Left colon (tissue), 2 donors: ENCODE measurements around the gene CMBL. TPM values are rescaled to one million over a fixed set of nuclear protein-coding genes. Genes with fewer than 3 reads are reported as not detected.
"Not testable (repeated sequence)": the region's sequence is repeated elsewhere in the genome, so short reads cannot be mapped to it uniquely, and the experiment has no call there.

Experiments used
- ATAC-seq: fragments of 200-7000 bp; cut with Tn5 transposase; one replicate; pipeline ENCODE4 v1.9.1; 2020; ENCODE audit warnings: mild to moderate bottlenecking, moderate library complexity
- DNase-seq, 2 donors: peaks; one replicate each; pipeline ENCODE4 v3.0.0-alpha.2; 2020
- intact Hi-C, 2 donors: fragments of 100-400 bp; cut with DNase I in 1 of 2; cut with micrococcal nuclease in 1 of 2; formaldehyde crosslinking; loops; one replicate each; pipeline versions ENCODE4 v1.11.2 to v1.14.0; 2022; cut with DNase I, micrococcal nuclease
- total RNA-seq, 2 donors: library from RNA; stranded (reverse); fragmentation: NEBNext Ultra II Directional; extraction: Animal tissue kit (Norgen Biotek cat#: 25700); gene quantifications; one replicate each; pipeline ENCODE4 v1.2.1, GENCODE V29; 2021
- donor health status: DM: no; HTN: no; CAD: no.
- donor health status: DM: yes; HTN: yes; CAD: no.

Gene CMBL
- total RNA-seq, 2 donors from 2014 or later: 172 to 182 TPM

- DNase-seq (no peak), ATAC-seq (no peak)
- intact Hi-C loops: no loop called here
Observed at GRCh38 chr5:10315824-10316509, 8.3 kb upstream of the CMBL start.

- intact Hi-C loops: no loop called here
Observed at GRCh38 chr5:10315201-10315600, 7.5 kb upstream of the CMBL start.

GRCh38 chr5:10311595-10312425 lies 4.1 kb upstream of the CMBL start:
- ATAC-seq: no peak
- no peak for DNase-seq
- intact Hi-C loops: no loop called here

More at GRCh38 chr5:10315201-10315600, 7.5 kb upstream of the CMBL start:
- DNase-seq (no peak), ATAC-seq (no peak)

DNA sequence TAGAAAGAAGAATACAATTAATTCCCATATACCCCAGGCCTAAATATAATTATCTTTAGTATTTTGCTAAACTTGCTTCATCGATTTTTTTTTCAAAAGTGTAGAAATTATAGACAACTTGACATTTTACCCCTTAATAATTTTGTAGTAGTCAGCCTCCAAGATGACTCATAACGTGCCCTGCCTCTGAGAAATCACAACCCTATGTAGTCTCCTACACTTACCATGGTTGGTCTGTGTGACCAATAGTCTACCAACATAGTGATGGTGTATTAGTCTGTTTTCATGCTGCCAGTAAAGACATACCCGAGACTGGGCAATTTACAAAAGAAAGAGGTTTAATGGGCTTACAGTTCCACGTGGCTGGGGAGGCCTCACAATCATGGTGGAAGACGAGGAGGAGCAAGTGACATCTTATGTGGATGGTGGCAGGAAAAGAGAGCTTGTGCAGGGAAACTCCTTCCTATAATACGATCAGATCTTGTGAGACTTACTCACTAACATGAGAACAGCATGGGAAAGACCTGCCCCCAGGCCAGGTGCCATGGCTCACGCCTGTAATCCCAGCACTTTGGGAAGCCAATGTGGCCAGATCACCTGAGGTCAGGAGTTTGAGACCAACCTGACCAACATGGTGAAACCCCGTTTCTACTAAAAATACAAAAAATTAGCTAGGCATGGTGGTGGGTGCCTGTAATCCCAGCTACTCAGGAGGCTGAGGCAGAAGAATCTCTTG lies 3.3 kb upstream of the CMBL start:
- ATAC-seq, DNase-seq, intact Hi-C loops: not testable (repeated sequence)

- peak; percentile 29 for ATAC-seq
- intact Hi-C loops: no loop called here
- peak in 1 of 2 donors; percentile 73 for DNase-seq
Observed at GRCh38 chr5:10310066-10310779, 2.5 kb upstream of the CMBL start.

DNA sequence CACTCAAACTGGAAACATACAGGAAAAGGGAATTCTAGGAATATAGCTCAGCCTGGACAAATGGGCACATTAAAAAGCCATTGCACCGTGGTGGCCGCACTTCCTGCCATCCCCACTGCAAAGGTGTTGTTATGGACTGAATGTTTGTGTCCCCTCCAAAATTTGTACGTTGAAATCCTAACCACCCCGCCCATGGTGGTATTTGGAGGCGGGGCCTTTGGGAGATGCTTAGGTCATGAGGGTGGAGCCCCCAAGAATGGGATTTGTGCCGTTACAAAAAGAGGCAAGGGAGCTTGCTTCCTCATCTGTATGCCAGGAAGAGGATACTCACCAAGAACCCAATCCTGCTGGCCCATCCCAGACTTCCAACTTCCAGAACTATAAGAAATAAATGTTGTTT lies 1.1 kb upstream of the CMBL start:
- intact Hi-C loops: no loop called here
- ATAC-seq (no peak), DNase-seq (no peak)

DNA sequence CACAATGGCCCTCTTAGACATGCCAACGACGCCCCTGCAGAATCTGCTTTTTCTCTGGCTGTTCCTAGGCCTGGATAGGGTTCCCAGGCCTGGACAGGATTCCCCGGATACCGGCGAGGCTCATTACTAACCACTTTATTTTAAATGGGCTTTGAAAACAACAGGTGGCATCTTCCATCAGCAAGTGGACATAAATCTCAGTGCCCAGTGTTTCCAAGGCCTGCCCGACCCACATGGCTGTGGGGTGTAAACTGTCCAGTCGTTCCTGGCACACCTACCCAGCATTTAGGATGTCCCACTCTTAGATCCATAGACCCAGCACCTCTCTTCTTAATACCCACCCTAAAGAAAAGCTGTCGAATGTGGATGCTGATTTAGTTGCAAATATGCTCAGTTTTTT lies 896 bp downstream of the CMBL start:
- intact Hi-C loops: no loop called here
- no peak for DNase-seq
- no peak for ATAC-seq

- no peak for DNase-seq
Observed at GRCh38 chr5:10306114-10306513, 1.6 kb downstream of the CMBL start.

GRCh38 chr5:10304932-10305331 lies 2.8 kb downstream of the CMBL start:
- ATAC-seq (no peak), DNase-seq (peak in 1 of 2 donors; percentile 15)
- intact Hi-C loops: no loop called here

More at GRCh38 chr5:10306114-10306513, 1.6 kb downstream of the CMBL start:
- intact Hi-C loops: no loop called here
- peak; percentile 54 for ATAC-seq

- intact Hi-C loops: no loop called here
- ATAC-seq: no peak
- no peak for DNase-seq
Observed at GRCh38 chr5:10303699-10304170, 4.0 kb downstream of the CMBL start.

- intact Hi-C loops: no loop called here
- DNase-seq (no peak), ATAC-seq (no peak)
Observed at GRCh38 chr5:10303201-10303600, 4.5 kb downstream of the CMBL start.

- ATAC-seq: peak; percentile 87
- peak; percentile 95 to 96 for DNase-seq
- intact Hi-C loops: no loop called here
Observed at GRCh38 chr5:10301842-10302610, 5.7 kb downstream of the CMBL start.

- peak; percentile 62 for ATAC-seq
- intact Hi-C loops: no loop called here
- peak; percentile 50 to 69 for DNase-seq
Observed at GRCh38 chr5:10301266-10301665, 6.4 kb downstream of the CMBL start.

GRCh38 chr5:10300246-10300645 lies 7.5 kb downstream of the CMBL start:
- no peak for ATAC-seq

GRCh38 chr5:10297646-10298204 lies 10.0 kb downstream of the CMBL start:
- intact Hi-C loops: no loop called here
- no peak for ATAC-seq

More at GRCh38 chr5:10300246-10300645, 7.5 kb downstream of the CMBL start:
- intact Hi-C loops: no loop called here
- DNase-seq: no peak

GRCh38 chr5:10295619-10296326 lies 11.9 kb downstream of the CMBL start:
- intact Hi-C loops: no loop called here
- DNase-seq (no peak), ATAC-seq (peak; percentile 73)

More at GRCh38 chr5:10297646-10298204, 10.0 kb downstream of the CMBL start:
- DNase-seq: no peak
